Psoas muscle (tissue), 8 donors: ENCODE results near the gene METTL23. TPM values are rescaled to one million over a fixed set of nuclear protein-coding genes. Genes with fewer than 3 reads are reported as not detected.

ENCODE experiments used
- ATAC-seq, 4 donors: fragments of 200-7000 bp; cut with Tn5 transposase; one replicate each; pipeline ENCODE4 v1.9.1; 2020; ENCODE audit warnings: moderate library complexity in 3 of 4, mild to moderate bottlenecking in 2 of 4
- DNase-seq, 2 donors: peaks; one replicate each; pipeline ENCODE4 v3.0.0-alpha.2; 2020
- H3K27ac ChIP-seq: fragments of 200-600 bp; one replicate; pipeline ENCODE4 v1.8.0; 2022
- H3K27me3 ChIP-seq, 3 donors: fragments of 200-600 bp in 1 of 3; one replicate each; pipeline versions ENCODE4 v1.6.1 to v1.8.0; 2013 to 2022; ENCODE audit warnings: low read length in 2 of 3, mild to moderate bottlenecking in 2 of 3, moderate library complexity in 1 of 3; ENCODE audit not compliant: insufficient read depth in 3 of 3
- H3K36me3 ChIP-seq, 2 donors: fragments of 200-600 bp in 1 of 2; one replicate each; pipeline versions ENCODE4 v1.6.1 to v1.8.0; 2013 to 2022; ENCODE audit warnings: low read depth in 1 of 2, mild to moderate bottlenecking in 1 of 2, moderate library complexity in 1 of 2; ENCODE audit not compliant: insufficient read depth in 1 of 2
- H3K4me1 ChIP-seq: fragments of 200-600 bp; one replicate; pipeline ENCODE4 v1.8.0; 2022
- H3K4me3 ChIP-seq: fragments of 200-600 bp; one replicate; pipeline ENCODE4 v1.8.0; 2022; ENCODE audit warnings: mild to moderate bottlenecking
- H3K9me3 ChIP-seq: fragments of 200-600 bp; one replicate; pipeline ENCODE4 v1.8.0; 2022
- CTCF ChIP-seq: fragments of 200-600 bp; IDR thresholded peaks from one replicate; pipeline ENCODE4 v1.8.0; 2022; ENCODE audit warnings: antibody characterized with exemption
- WGBS, 3 donors: extraction: QIAGEN DNeasy Blood & Tissue Kit; methylation state at CpG; one replicate each; pipeline versions ENCODE4 v1.1.6 to v1.1.7; 2013; 5-methylcytosine and 5-hydroxymethylcytosine counted together
- intact Hi-C, 2 donors: fragments of 100-400 bp; cut with DNase I; formaldehyde crosslinking; loops; one replicate each; pipeline versions ENCODE4 v1.11.0 to v1.14.2; 2022
- polyA plus RNA-seq, 3 donors: library from polyadenylated mRNA; stranded (reverse); fragments of 200-250 nt; gene quantifications; one replicate each; pipeline ENCODE4 v1.2.3, GENCODE V29; 2013
- total RNA-seq, 4 donors: library from RNA; stranded (reverse); fragmentation: NEBNext Ultra II Directional in 2 of 4; extraction: Animal tissue kit (Norgen Biotek cat#: 25700) in 2 of 4; gene quantifications; one replicate each; pipeline versions ENCODE4 v1.2.1 to v1.2.4, GENCODE V29; 2021 to 2023
- donor health status: healthy with polysubstance abuse.
- donor health status: DM: no; HTN: no; CAD: no; lungs with moderate emphysema.
- donor health status: Bipolar disorder and iron deficiency.
- donor health status: healthy.
- donor health status: DM: yes; HTN: yes; CAD: no.
- donor health status: DM: no; HTN: no; CAD: no.
- donor health status: DM: no; HTN: no; CAD: no.
- donor health status: DM: yes; HTN: yes; CAD: no.

METTL23 gene
- total and polyA plus RNA-seq, 7 donors = 19.0 to 54.0 (median 27.0) TPM

- Histone ChIP-seq H3K27me3 (no peaks in the 10 kb centered on the region), H3K27ac (no peak overlapping the region), H3K9me3 (no peaks in the 10 kb centered on the region), H3K4me1 (no peaks in the 10 kb centered on the region), H3K36me3 (peaks cover 11 to 98% of the 10 kb centered on the region in 2 donors), H3K4me3 (no peak overlapping the region)
- 83 to 86% (median 84%) methylated on average over 10 of the region's 10 CpGs for WGBS, 3 donors
- DNase-seq (no peak), ATAC-seq (no peak)
- no peak for TF ChIP-seq CTCF
- intact Hi-C loops = no loop called here
Measured at GRCh38 chr17:76775021-76775600, 48.5 kb downstream of the METTL23 start.

GRCh38 chr17:76781056-76781982, 54.7 kb downstream of the METTL23 start:
- H3K27me3 ChIP-seq = no peaks in the 10 kb centered on the region
- H3K9me3 ChIP-seq = no peaks in the 10 kb centered on the region
- WGBS, 3 donors = 71 to 81% (median 73%) methylated on average over 12 of the region's 12 CpGs
- H3K4me3 ChIP-seq = no peak overlapping the region
- intact Hi-C loops = no loop called here
- DNase-seq (no peak), ATAC-seq (peak; percentile 31 to 49 (median 44))
- no peak overlapping the region for H3K27ac ChIP-seq
- no peak for TF ChIP-seq CTCF
- peaks cover 7 to 82% of the 10 kb centered on the region in 2 donors for H3K36me3 ChIP-seq
- no peaks in the 10 kb centered on the region for H3K4me1 ChIP-seq

- peaks cover 4 to 68% of the 10 kb centered on the region in 2 donors for H3K36me3 ChIP-seq
- H3K4me3 ChIP-seq = no peak overlapping the region
- TF ChIP-seq CTCF = no peak
- no peak for ATAC-seq
- no peak for DNase-seq
- WGBS, 3 donors = 65 to 67% (median 66%) methylated on average over 5 of the region's 5 CpGs
- peaks cover 3% of the 10 kb centered on the region for H3K4me1 ChIP-seq
- no peaks in the 10 kb centered on the region for H3K27me3 ChIP-seq
- H3K9me3 ChIP-seq = no peaks in the 10 kb centered on the region
- intact Hi-C loops = no loop called here
- no peak overlapping the region for H3K27ac ChIP-seq
Measured at GRCh38 chr17:76783146-76783545, 56.5 kb downstream of the METTL23 start.

Other genes with a start within 250 kb of the METTL23 start
- 10 to 100 TPM in 3 of 4 donors, 1 to 10 TPM in 1; 6.6 to 23.1 (median 12.4) TPM for gene RHBDF2, start 225.4 kb upstream of the METTL23 start, total RNA-seq
- gene RHBDF2, start 225.4 kb upstream of the METTL23 start, polyA plus RNA-seq = 10 to 100 TPM; 11.2 to 14.7 (median 13.9) TPM
- gene CYGB, start 189.1 kb upstream of the METTL23 start, total RNA-seq = 10 to 100 TPM in 3 of 4 donors, 1 to 10 TPM in 1; 9.5 to 14.6 (median 11.9) TPM
- 10 to 100 TPM in 1 of 3 donors, 1 to 10 TPM in 2; 6.4 to 12.6 (median 8.1) TPM for gene CYGB, start 189.1 kb upstream of the METTL23 start, polyA plus RNA-seq
- 1 to 10 TPM in 2 of 4 donors, under 1 TPM in 2; 0.18 to 1.7 (median 1.0) TPM for gene PRCD, start 186.8 kb upstream of the METTL23 start, total RNA-seq
- gene PRCD, start 186.8 kb upstream of the METTL23 start, polyA plus RNA-seq = 1 to 10 TPM; 1.2 to 1.6 (median 1.3) TPM
- gene ST6GALNAC2, start 141.0 kb upstream of the METTL23 start, total RNA-seq = 10 to 100 TPM in 3 of 4 donors, 1 to 10 TPM in 1; 8.1 to 17.8 (median 13.0) TPM
- 1 to 10 TPM; 1.2 to 8.7 (median 7.6) TPM for gene ST6GALNAC2, start 141.0 kb upstream of the METTL23 start, polyA plus RNA-seq
- gene ST6GALNAC1, start 83.1 kb upstream of the METTL23 start, total RNA-seq = 1 to 10 TPM in 2 of 4 donors, under 1 TPM in 2; 0.42 to 3.6 (median 0.88) TPM
- under 1 TPM; 0.38 to 0.58 (median 0.53) TPM for gene ST6GALNAC1, start 83.1 kb upstream of the METTL23 start, polyA plus RNA-seq
- gene MXRA7, start 15.9 kb upstream of the METTL23 start, total RNA-seq = 10 to 100 TPM; 40.8 to 75.1 (median 52.0) TPM
- gene MXRA7, start 15.9 kb upstream of the METTL23 start, polyA plus RNA-seq = 10 to 100 TPM; 34.6 to 43.2 (median 37.6) TPM
- 10 to 100 TPM; 30.8 to 61.9 (median 53.6) TPM for gene JMJD6, start 233 bp upstream of the METTL23 start, total RNA-seq
- gene JMJD6, start 233 bp upstream of the METTL23 start, polyA plus RNA-seq = 10 to 100 TPM; 32.3 to 81.9 (median 51.6) TPM
- 100 to 1,000 TPM in 2 of 4 donors, 10 to 100 TPM in 2; 57.9 to 128 (median 90.6) TPM for gene SRSF2, start 10.5 kb downstream of the METTL23 start, total RNA-seq
- gene SRSF2, start 10.5 kb downstream of the METTL23 start, polyA plus RNA-seq = 100 to 1,000 TPM in 2 of 3 donors, 10 to 100 TPM in 1; 81.9 to 135 (median 118) TPM
- gene MFSD11, start 11.3 kb downstream of the METTL23 start, total RNA-seq = 10 to 100 TPM; 18.7 to 26.5 (median 22.0) TPM
- gene MFSD11, start 11.3 kb downstream of the METTL23 start, polyA plus RNA-seq = 10 to 100 TPM; 10.1 to 27.4 (median 10.3) TPM
- under 1 TPM in 2 of 4 donors, not detected in 2; 0.06 to 0.34 TPM for gene MGAT5B, start 141.6 kb downstream of the METTL23 start, total RNA-seq
- under 1 TPM in 2 of 3 donors, not detected in 1; 0.03 to 0.04 TPM for gene MGAT5B, start 141.6 kb downstream of the METTL23 start, polyA plus RNA-seq